Panc1 (cell line): ENCODE measurements around the gene GMDS. TPM values are rescaled to one million over a fixed set of nuclear protein-coding genes. Genes with fewer than 3 reads are reported as not detected.

Experiments
- ATAC-seq: fragments of 200-7000 bp; cut with Tn5 transposase; 2 replicates; pipeline ENCODE4 v1.9.1; 2020; ENCODE audit warnings: mild to moderate bottlenecking, moderate library complexity
- BruUV-seq: library from RNA; stranded (reverse); fragments of 400-500 nt; replicated peaks from 2 replicates; lab custom pipeline; 2021; lab: Mats Ljungman, UMichigan
- CTCF ChIA-PET: fragments of 300-600 bp; sonication (Branson Sonifier 250); formaldehyde crosslinking; loops from one replicate; lab custom pipeline; 2022; ENCODE audit warnings: antibody characterized with exemption; lab: Charles Lee
- POLR2A ChIA-PET: fragments of 300-600 bp; sonication (Branson Sonifier 250); formaldehyde crosslinking; loops from one replicate; lab custom pipeline; 2022; ENCODE audit warnings: antibody characterized with exemption; lab: Charles Lee
- DNase-seq: peaks from one replicate; pipeline ENCODE4 v3.0.0-alpha.2; 2010; ENCODE audit warnings: low read depth, low spot score
- H3K27ac ChIP-seq: 2 replicates; pipeline ENCODE4 v1.5.1; 2011; ENCODE audit warnings: mild to moderate bottlenecking, low read length, inconsistent platforms
- H3K27me3 ChIP-seq: fragments of 200-500 bp; sonication (Bioruptor generic); 2 replicates; pipeline ENCODE4 v1.6.0; 2014; ENCODE audit warnings: low read length, inconsistent platforms; ENCODE audit not compliant: control insufficient read depth, insufficient read depth
- H3K36me3 ChIP-seq: fragments of 200-500 bp; sonication (Bioruptor generic); 2 replicates; pipeline ENCODE4 v1.5.1; 2014; ENCODE audit warnings: inconsistent platforms, mild to moderate bottlenecking, low read length, moderate library complexity; ENCODE audit not compliant: control insufficient read depth, insufficient read depth
- H3K4me1 ChIP-seq: 2 replicates; pipeline ENCODE4 v1.5.1; 2011; ENCODE audit warnings: inconsistent platforms, mild to moderate bottlenecking, low read length, moderate library complexity; ENCODE audit not compliant: control insufficient read depth, insufficient read depth
- H3K4me3 ChIP-seq, 2 experiments: 2 replicates each; pipeline ENCODE4 v1.5.1; 2011 to 2012; ENCODE audit warnings: low read depth in 2 of 2, low read length in 2 of 2, mild to moderate bottlenecking in 2 of 2, inconsistent platforms in 1 of 2, moderate library complexity in 1 of 2
- H3K9me3 ChIP-seq: fragments of 200-500 bp; sonication (Bioruptor generic); 2 replicates; pipeline ENCODE4 v1.5.1; 2014; ENCODE audit warnings: low read depth, mild to moderate bottlenecking, inconsistent platforms, low read length, moderate library complexity; ENCODE audit not compliant: control insufficient read depth, insufficient read depth
- POLR2AphosphoS5 ChIP-seq: IDR thresholded peaks from 2 replicates; pipeline ENCODE4 v1.6.1; 2012; ENCODE audit warnings: mild to moderate bottlenecking, low read depth, low read length, moderate library complexity
- SIN3A ChIP-seq: IDR thresholded peaks from 2 replicates; pipeline ENCODE4 v1.6.1; 2012; ENCODE audit warnings: low read depth, mild to moderate bottlenecking, low read length, moderate library complexity, borderline replicate concordance; ENCODE audit not compliant: insufficient read depth
- TCF7L2 ChIP-seq: IDR thresholded peaks from 2 replicates; pipeline ENCODE4 v1.6.1; 2011; ENCODE audit warnings: mild to moderate bottlenecking, low read depth, low read length, inconsistent platforms
- in situ Hi-C: cut with HindIII; loops from 2 replicates; pipeline ENCODE4 v1.10.0; 2016; ENCODE audit warnings: low sequenced_read_pairs, low pct_unique_long_range_greater_than_20kb
- intact Hi-C: fragments of 100-400 bp; cut with micrococcal nuclease; formaldehyde crosslinking; loops from one replicate; pipeline ENCODE4 v1.10.0; 2022; ENCODE audit not compliant: unreplicated experiment
- total RNA-seq: library from RNA; stranded (reverse); gene quantifications from one replicate; pipeline ENCODE4 v1.2.1, GENCODE V29; 2021; ENCODE audit not compliant: unreplicated experiment
- TF ChIP-seq, protein P1 (sequence below), 2 experiments: IDR thresholded peaks; 2 replicates each; pipeline ENCODE4 v1.6.1; 2011 to 2012; ENCODE audit warnings: low read depth in 2 of 2, control low read depth in 1 of 2, low read length in 1 of 2, mild to moderate bottlenecking in 1 of 2, moderate library complexity in 1 of 2; ENCODE audit not compliant: insufficient read depth in 1 of 2
- TF ChIP-seq, protein P2 (sequence below): fragments of 450-650 bp; IDR thresholded peaks from 2 replicates; pipeline ENCODE4 v1.5.1; 2017; ENCODE audit warnings: mild to moderate bottlenecking

The GMDS gene
- total RNA-seq, 1 experiment from 2014 or later = 9.8 TPM

DNA sequence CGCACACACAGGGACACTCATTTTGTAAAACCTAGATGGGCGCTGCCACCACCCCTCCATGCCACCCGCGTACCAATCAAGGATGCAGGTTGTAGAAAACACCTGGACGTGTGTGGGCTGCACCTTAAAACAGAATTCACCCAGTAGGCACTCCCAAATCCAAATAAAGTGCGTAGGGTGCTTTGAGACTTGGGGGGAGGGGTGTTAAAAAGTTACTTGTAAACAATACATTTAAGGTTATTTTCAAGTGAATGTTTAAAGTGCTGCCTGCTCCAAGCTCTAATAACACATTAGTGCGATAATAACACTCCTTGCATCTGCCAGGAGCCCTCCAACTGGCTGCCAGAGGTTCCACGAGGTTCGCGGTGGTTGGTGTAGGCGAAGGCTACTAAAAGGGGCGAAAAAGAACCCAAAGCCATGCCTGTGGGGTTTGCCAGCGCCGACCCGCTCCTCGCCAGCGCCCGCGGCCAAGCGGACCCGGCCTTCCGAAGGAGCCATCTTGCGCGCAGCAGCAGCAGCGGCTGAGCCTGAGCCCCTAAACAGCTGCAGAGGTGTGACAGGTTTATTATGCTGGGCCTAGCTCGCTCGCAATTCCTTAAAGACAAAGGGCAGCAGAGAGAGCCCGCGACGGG, 624.2 kb downstream of the GMDS start:
- Histone ChIP-seq H3K36me3 (no peaks in the 10 kb centered on the region), H3K9me3 (no peaks in the 10 kb centered on the region), H3K27me3 (no peaks in the 10 kb centered on the region), H3K4me1 (no peaks in the 10 kb centered on the region), H3K27ac (no peak overlapping the region), H3K4me3 (no peak overlapping the region)
- ATAC-seq (no peak), DNase-seq (no peak)
- TF ChIP-seq, protein P1, sequence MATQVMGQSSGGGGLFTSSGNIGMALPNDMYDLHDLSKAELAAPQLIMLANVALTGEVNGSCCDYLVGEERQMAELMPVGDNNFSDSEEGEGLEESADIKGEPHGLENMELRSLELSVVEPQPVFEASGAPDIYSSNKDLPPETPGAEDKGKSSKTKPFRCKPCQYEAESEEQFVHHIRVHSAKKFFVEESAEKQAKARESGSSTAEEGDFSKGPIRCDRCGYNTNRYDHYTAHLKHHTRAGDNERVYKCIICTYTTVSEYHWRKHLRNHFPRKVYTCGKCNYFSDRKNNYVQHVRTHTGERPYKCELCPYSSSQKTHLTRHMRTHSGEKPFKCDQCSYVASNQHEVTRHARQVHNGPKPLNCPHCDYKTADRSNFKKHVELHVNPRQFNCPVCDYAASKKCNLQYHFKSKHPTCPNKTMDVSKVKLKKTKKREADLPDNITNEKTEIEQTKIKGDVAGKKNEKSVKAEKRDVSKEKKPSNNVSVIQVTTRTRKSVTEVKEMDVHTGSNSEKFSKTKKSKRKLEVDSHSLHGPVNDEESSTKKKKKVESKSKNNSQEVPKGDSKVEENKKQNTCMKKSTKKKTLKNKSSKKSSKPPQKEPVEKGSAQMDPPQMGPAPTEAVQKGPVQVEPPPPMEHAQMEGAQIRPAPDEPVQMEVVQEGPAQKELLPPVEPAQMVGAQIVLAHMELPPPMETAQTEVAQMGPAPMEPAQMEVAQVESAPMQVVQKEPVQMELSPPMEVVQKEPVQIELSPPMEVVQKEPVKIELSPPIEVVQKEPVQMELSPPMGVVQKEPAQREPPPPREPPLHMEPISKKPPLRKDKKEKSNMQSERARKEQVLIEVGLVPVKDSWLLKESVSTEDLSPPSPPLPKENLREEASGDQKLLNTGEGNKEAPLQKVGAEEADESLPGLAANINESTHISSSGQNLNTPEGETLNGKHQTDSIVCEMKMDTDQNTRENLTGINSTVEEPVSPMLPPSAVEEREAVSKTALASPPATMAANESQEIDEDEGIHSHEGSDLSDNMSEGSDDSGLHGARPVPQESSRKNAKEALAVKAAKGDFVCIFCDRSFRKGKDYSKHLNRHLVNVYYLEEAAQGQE (IDR thresholded peaks at IDR 0.05; ENCODE audit: insufficient read depth in 1 of 2, low read depth in 2 of 2, low read length in 1 of 2) = no peak
- TF ChIP-seq POLR2AphosphoS5 (no peak), SIN3A (no peak), TCF7L2 (no peak)
- TF ChIP-seq, protein P2, sequence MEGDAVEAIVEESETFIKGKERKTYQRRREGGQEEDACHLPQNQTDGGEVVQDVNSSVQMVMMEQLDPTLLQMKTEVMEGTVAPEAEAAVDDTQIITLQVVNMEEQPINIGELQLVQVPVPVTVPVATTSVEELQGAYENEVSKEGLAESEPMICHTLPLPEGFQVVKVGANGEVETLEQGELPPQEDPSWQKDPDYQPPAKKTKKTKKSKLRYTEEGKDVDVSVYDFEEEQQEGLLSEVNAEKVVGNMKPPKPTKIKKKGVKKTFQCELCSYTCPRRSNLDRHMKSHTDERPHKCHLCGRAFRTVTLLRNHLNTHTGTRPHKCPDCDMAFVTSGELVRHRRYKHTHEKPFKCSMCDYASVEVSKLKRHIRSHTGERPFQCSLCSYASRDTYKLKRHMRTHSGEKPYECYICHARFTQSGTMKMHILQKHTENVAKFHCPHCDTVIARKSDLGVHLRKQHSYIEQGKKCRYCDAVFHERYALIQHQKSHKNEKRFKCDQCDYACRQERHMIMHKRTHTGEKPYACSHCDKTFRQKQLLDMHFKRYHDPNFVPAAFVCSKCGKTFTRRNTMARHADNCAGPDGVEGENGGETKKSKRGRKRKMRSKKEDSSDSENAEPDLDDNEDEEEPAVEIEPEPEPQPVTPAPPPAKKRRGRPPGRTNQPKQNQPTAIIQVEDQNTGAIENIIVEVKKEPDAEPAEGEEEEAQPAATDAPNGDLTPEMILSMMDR = no peak
- in situ Hi-C loops = no loop called here
- CTCF ChIA-PET = no interaction called here
- POLR2A ChIA-PET = no interaction called here
- BruUV-seq = no TSS peak
- intact Hi-C loops = no loop called here

DNA sequence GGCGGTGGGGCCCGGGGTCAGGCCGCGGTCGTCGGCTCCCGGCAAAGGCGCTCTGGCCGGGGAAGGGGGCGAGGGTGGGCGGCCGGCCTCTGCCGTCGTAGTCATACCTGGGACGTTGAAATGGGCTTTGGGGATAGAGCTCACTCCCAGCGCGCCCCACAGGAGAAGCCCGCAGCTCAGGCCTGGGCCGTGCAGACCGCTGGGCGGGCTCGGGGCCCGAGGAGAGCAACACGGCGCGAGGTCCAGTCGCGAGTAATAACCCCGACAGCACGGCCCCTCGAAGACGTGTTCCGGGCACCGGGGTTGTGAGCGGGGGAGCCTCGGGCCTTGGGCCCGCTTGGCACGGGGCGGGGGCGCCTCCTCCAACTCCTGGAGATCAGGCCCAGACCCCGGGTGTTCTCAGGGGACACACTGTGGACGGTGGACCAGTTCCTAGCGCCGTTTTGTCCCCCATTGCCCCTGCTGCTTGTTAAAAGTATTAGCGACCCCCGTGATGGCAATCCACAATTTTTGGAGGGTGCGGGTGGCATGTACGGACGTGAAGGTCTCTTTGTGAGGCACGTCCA, 624.8 kb downstream of the GMDS start:
- TF ChIP-seq POLR2AphosphoS5 = no peak
- TF ChIP-seq, protein P2 = no peak
- TF ChIP-seq, protein P1 (IDR thresholded peaks at IDR 0.05; ENCODE audit: insufficient read depth in 1 of 2, low read depth in 2 of 2, low read length in 1 of 2) = no peak
- no peak for TF ChIP-seq TCF7L2
- no peak for TF ChIP-seq SIN3A
- H3K4me1 ChIP-seq = no peaks in the 10 kb centered on the region
- H3K27me3 ChIP-seq = no peaks in the 10 kb centered on the region
- POLR2A ChIA-PET = no interaction called here
- no peaks in the 10 kb centered on the region for H3K36me3 ChIP-seq
- no peak for ATAC-seq
- intact Hi-C loops = no loop called here
- H3K9me3 ChIP-seq = no peaks in the 10 kb centered on the region
- CTCF ChIA-PET = no interaction called here
- no peak for DNase-seq
- in situ Hi-C loops = no loop called here
- H3K4me3 ChIP-seq = no peak overlapping the region
- BruUV-seq = no TSS peak
- no peak overlapping the region for H3K27ac ChIP-seq
